Activated CD4-positive, alpha-beta T cell treated with anti-CD3 and anti-CD28 coated beads for 4 hours (primary cell): ENCODE data around the gene KLK2.

Experiments used
- DNase-seq, 2 donors: peaks; one replicate each; pipeline ENCODE4 v3.0.0-alpha.2; 2020

Gene KLK2

DNA sequence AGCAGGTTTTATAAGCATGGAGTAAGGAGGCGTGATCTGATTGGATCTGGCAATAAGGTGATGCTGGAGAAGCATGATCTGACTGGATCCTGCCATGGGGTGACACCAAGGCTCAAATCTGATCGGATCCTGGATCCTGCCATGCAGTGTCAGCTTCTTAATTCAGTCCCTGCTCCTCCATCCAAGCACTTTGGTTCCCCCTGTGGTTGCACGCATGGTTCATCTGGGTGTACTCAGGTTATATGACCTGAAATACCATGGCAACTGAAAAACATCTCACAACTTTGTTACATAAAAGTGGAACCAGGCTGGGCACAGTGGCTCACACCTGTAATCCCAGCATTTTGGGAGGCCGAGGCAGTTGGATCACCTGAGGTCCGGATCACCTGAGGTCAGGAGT is 55.6 kb downstream of the KLK2 start:
- no peak for DNase-seq
